GM18870 (cell line): Measurements from ENCODE around the gene ATP11A.
"Not testable (repeated sequence)": the region's sequence is repeated elsewhere in the genome, so short reads cannot be mapped to it uniquely, and the experiment has no call there.

Experiments
- ATAC-seq: cut with Tn5 transposase; IDR thresholded peaks from one replicate; pipeline ENCODE4 v1.9.1; 2021; ENCODE audit warnings: moderate library complexity; ENCODE audit not compliant: unreplicated experiment

Gene ATP11A

GRCh38 chr13:112669881-112670499 is 19.8 kb upstream of the ATP11A start:
- ATAC-seq, result peak; percentile 76

GRCh38 chr13:112670864-112671263 is 19.0 kb upstream of the ATP11A start:
- ATAC-seq, result no peak

- no peak for ATAC-seq
Observed at GRCh38 chr13:112671359-112671758, 18.5 kb upstream of the ATP11A start.

GRCh38 chr13:112672651-112673284 is 17.1 kb upstream of the ATP11A start:
- ATAC-seq, result no peak

GRCh38 chr13:112674412-112675365 is 15.1 kb upstream of the ATP11A start:
- ATAC-seq, result no peak

- ATAC-seq, result no peak
Observed at GRCh38 chr13:112675366-112675756, 14.5 kb upstream of the ATP11A start.

- not testable (repeated sequence) for ATAC-seq
Observed at GRCh38 chr13:112677421-112677962, 12.3 kb upstream of the ATP11A start.

GRCh38 chr13:112679381-112679780 is 10.5 kb upstream of the ATP11A start:
- ATAC-seq, result no peak

GRCh38 chr13:112679932-112680677 is 9.7 kb upstream of the ATP11A start:
- ATAC-seq, result no peak

GRCh38 chr13:112680741-112681360 is 9.0 kb upstream of the ATP11A start:
- ATAC-seq, result no peak

GRCh38 chr13:112683581-112683980 is 6.3 kb upstream of the ATP11A start:
- no peak for ATAC-seq

GRCh38 chr13:112684071-112684845 is 5.6 kb upstream of the ATP11A start:
- ATAC-seq, result no peak

GRCh38 chr13:112685189-112685805 is 4.5 kb upstream of the ATP11A start:
- ATAC-seq, result not testable (repeated sequence)

GRCh38 chr13:112685896-112686295 is 3.9 kb upstream of the ATP11A start:
- ATAC-seq, result no peak

- ATAC-seq, result no peak
Observed at GRCh38 chr13:112686364-112686763, 3.5 kb upstream of the ATP11A start.

- ATAC-seq, result no peak
Observed at GRCh38 chr13:112686987-112687386, 2.9 kb upstream of the ATP11A start.

GRCh38 chr13:112687836-112688559 is 1.8 kb upstream of the ATP11A start:
- no peak for ATAC-seq

GRCh38 chr13:112688560-112689302 is 1.1 kb upstream of the ATP11A start:
- no peak for ATAC-seq
